ENCODE results near the gene TEN1. TPM values are rescaled to one million over a fixed set of nuclear protein-coding genes. Genes with fewer than 3 reads are reported as not detected.
A peak's percentile ranks its signal among the peaks of the same experiment; 100 is the strongest.

TEN1 gene
- total and polyA plus RNA-seq, 2 of the 13 experiments (the other 11 are each of a cell fraction or from before 2014, with no cell fraction given) = 18.0 to 21.3 TPM

DNA sequence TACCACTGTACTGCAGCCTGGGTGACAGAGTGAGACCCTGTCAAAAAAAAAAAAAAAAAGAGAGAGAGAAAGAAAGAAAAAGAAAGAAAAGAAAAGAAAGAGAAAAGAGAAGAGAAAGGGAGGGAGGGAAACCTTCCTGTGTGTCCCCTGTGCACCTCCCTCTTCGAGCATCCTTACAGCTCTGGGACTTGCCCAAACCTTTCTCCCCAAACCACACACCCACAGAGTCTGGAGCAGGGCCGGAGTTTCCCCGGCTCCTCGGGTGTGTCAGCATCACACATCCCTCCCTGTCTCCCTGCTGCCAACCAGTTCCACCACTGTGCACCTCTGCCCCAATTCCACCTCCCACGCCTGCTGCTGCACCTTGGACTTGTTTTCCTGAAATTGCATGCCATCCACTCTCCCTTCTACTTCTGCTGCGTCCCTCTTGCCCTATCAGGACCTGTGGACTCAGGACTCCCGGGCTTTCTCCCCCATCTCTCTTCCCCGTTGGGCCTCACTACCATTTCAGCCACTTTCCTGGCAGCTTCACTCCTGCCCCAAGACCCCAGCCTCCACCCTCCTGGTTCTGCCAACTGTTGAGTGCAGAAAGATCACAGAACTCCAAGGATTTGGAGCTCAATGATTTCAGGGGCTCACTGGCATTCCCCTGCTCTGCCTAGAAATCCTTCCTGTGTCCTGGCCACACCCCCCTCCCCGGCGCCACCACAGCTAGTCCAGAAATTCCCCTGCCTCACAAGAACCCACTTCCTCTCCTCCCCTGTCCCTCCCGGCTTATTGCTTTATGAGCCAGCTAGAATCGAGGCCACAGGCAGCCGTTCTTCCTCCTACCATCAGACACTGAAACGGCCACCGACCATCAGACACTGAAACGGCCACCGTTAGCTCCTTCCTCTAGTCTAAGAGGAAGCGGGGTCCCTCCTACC is 17.9 kb downstream of the TEN1 start (continued):
- TF ChIP-seq, protein P1, sequence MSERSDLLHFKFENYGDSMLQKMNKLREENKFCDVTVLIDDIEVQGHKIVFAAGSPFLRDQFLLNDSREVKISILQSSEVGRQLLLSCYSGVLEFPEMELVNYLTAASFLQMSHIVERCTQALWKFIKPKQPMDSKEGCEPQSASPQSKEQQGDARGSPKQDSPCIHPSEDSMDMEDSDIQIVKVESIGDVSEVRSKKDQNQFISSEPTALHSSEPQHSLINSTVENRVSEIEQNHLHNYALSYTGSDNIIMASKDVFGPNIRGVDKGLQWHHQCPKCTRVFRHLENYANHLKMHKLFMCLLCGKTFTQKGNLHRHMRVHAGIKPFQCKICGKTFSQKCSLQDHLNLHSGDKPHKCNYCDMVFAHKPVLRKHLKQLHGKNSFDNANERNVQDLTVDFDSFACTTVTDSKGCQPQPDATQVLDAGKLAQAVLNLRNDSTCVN (CRISPR knock-in tag; IDR thresholded peaks at IDR 0.05; ENCODE audit: borderline replicate concordance) = peak; percentile 66; the same call in 1 of the 2 replicates
- TF ChIP-seq, protein P2, sequence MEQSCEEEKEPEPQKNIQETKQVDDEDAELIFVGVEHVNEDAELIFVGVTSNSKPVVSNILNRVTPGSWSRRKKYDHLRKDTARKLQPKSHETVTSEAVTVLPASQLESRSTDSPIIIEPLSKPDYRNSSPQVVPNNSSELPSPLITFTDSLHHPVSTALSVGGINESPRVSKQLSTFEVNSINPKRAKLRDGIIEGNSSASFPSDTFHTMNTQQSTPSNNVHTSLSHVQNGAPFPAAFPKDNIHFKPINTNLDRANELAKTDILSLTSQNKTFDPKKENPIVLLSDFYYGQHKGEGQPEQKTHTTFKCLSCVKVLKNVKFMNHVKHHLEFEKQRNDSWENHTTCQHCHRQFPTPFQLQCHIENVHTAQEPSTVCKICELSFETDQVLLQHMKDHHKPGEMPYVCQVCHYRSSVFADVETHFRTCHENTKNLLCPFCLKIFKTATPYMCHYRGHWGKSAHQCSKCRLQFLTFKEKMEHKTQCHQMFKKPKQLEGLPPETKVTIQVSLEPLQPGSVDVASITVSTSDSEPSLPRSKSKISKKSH (CRISPR knock-in tag; IDR thresholded peaks at IDR 0.05; ENCODE audit: borderline replicate concordance) = no peak
- TF ChIP-seq NR2F6 (IDR thresholded peaks at IDR 0.05) = peak; percentile 76
- TF ChIP-seq NR2F6 (CRISPR knock-in tag; IDR thresholded peaks at IDR 0.05) = peak; percentile 81
- TF ChIP-seq MTA1 (CRISPR knock-in tag; IDR thresholded peaks at IDR 0.05; ENCODE audit: borderline replicate concordance) = peak; percentile 98
- peak; percentile 67; the same call in 1 of the 2 replicates for TF ChIP-seq CREBL2 (CRISPR knock-in tag; IDR thresholded peaks at IDR 0.05; ENCODE audit: borderline replicate concordance)
- TF ChIP-seq, protein P3, sequence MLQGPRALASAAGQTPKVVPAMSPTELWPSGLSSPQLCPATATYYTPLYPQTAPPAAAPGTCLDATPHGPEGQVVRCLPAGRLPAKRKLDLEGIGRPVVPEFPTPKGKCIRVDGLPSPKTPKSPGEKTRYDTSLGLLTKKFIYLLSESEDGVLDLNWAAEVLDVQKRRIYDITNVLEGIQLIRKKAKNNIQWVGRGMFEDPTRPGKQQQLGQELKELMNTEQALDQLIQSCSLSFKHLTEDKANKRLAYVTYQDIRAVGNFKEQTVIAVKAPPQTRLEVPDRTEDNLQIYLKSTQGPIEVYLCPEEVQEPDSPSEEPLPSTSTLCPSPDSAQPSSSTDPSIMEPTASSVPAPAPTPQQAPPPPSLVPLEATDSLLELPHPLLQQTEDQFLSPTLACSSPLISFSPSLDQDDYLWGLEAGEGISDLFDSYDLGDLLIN (CRISPR knock-in tag; IDR thresholded peaks at IDR 0.05; ENCODE audit: borderline replicate concordance) = 0 out of 2 replicates have a peak, but pooled peaks have one; percentile 59
- no peak for TF ChIP-seq BHLHE40 (IDR thresholded peaks at IDR 0.05; ENCODE audit: low read length)
- peak in 1 of 2 experiments; percentile 65; a peak in 2 of 4 replicates for TF ChIP-seq NR2F1 (CRISPR knock-in tag; IDR thresholded peaks at IDR 0.05)
- TF ChIP-seq ZNF335 (CRISPR knock-in tag; IDR thresholded peaks at IDR 0.05) = 0 out of 2 replicates have a peak, but pooled peaks have one; percentile 34
- peak; percentile 70 for TF ChIP-seq KAT8 (CRISPR knock-in tag; IDR thresholded peaks at IDR 0.05)
- TF ChIP-seq ZNF326 (CRISPR knock-in tag; IDR thresholded peaks at IDR 0.05; ENCODE audit: borderline replicate concordance) = no peak
- peak; percentile 85; the same call in 1 of the 2 replicates for TF ChIP-seq ZFP90 (CRISPR knock-in tag; IDR thresholded peaks at IDR 0.05; ENCODE audit: borderline replicate concordance)
- TF ChIP-seq TFE3 (CRISPR knock-in tag; IDR thresholded peaks at IDR 0.05) = peak; percentile 78
- peak; percentile 67; the same call in 1 of the 2 replicates for TF ChIP-seq ZNF205 (CRISPR knock-in tag; IDR thresholded peaks at IDR 0.05)
- TF ChIP-seq NCOA5 (CRISPR knock-in tag; IDR thresholded peaks at IDR 0.05) = no peak
- TF ChIP-seq SRSF4 (IDR thresholded peaks at IDR 0.05; ENCODE audit: low read depth, low read length, poor library complexity, severe bottlenecking) = no peak
- peak; percentile 85 for TF ChIP-seq ELF3 (CRISPR knock-in tag; IDR thresholded peaks at IDR 0.05)
- TF ChIP-seq CREM (IDR thresholded peaks at IDR 0.05) = peak; percentile 64; the same call in 1 of the 2 replicates
- no peak for TF ChIP-seq CREM (CRISPR knock-in tag; IDR thresholded peaks at IDR 0.05)
- TF ChIP-seq ZNF710 (CRISPR knock-in tag; IDR thresholded peaks at IDR 0.05; ENCODE audit: borderline replicate concordance) = peak; percentile 96; the same call in 1 of the 2 replicates

All from HepG2 (cell line).